Adipocyte (in vitro differentiated cells): ENCODE results near the gene ABCF2.
A peak's percentile ranks its signal among the peaks of the same experiment; 100 is the strongest.

Experiments
- DNase-seq: peaks from one replicate; pipeline ENCODE4 v3.0.0-alpha.2; 2015; ENCODE audit warnings: low read depth
- H3K27me3 ChIP-seq: replicated peaks from 2 replicates; pipeline ENCODE4 v1.7.0; 2013; ENCODE audit warnings: mild to moderate bottlenecking, low read length, moderate library complexity; ENCODE audit not compliant: control insufficient read depth, insufficient read depth
- H3K36me3 ChIP-seq: 2 replicates; pipeline ENCODE4 v1.7.0; 2013; ENCODE audit warnings: low read length, mild to moderate bottlenecking, moderate library complexity; ENCODE audit not compliant: control insufficient read depth, insufficient read depth, severe bottlenecking
- H3K4me1 ChIP-seq: 2 replicates; pipeline ENCODE4 v1.7.0; 2013; ENCODE audit warnings: mild to moderate bottlenecking, low read length, moderate library complexity; ENCODE audit not compliant: control insufficient read depth, insufficient read depth
- H3K4me3 ChIP-seq: 2 replicates; pipeline ENCODE4 v1.7.0; 2013; ENCODE audit warnings: mild to moderate bottlenecking, low read length, moderate library complexity
- H3K9ac ChIP-seq: 2 replicates; pipeline ENCODE4 v1.7.0; 2013; ENCODE audit warnings: mild to moderate bottlenecking, low read length, moderate library complexity
- H3K9me3 ChIP-seq: 2 replicates; pipeline ENCODE4 v1.7.0; 2013; ENCODE audit warnings: mild to moderate bottlenecking, low read length, moderate library complexity; ENCODE audit not compliant: control insufficient read depth

The ABCF2 gene

DNA sequence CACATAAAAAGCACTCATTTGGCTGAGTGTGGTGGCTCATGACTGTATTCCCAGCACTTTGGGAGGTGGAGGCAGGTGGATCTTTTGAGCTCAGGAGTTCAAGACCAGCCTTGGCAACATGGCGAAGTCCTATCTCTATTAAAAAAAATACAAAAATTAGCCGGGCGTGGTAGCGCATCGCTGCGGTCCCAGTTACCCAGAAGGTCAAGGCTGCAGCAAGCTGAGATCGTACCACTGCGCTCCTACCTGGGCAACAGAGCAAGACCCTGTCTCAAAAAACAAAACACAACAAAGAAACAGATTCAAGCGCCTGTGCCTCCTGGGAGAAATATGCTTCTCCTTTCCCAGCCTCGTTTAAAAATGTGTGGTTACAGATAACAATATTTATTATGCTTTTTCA lies 2.2 kb upstream of the ABCF2 start:
- no peak overlapping the region for H3K4me3 ChIP-seq
- H3K9me3 ChIP-seq: no peaks in the 10 kb centered on the region
- no peak for DNase-seq
- peaks cover 35% of the 10 kb centered on the region for H3K4me1 ChIP-seq
- H3K9ac ChIP-seq: no peak overlapping the region
- peaks cover 11% of the 10 kb centered on the region for H3K36me3 ChIP-seq
- no peaks in the 10 kb centered on the region for H3K27me3 ChIP-seq

DNA sequence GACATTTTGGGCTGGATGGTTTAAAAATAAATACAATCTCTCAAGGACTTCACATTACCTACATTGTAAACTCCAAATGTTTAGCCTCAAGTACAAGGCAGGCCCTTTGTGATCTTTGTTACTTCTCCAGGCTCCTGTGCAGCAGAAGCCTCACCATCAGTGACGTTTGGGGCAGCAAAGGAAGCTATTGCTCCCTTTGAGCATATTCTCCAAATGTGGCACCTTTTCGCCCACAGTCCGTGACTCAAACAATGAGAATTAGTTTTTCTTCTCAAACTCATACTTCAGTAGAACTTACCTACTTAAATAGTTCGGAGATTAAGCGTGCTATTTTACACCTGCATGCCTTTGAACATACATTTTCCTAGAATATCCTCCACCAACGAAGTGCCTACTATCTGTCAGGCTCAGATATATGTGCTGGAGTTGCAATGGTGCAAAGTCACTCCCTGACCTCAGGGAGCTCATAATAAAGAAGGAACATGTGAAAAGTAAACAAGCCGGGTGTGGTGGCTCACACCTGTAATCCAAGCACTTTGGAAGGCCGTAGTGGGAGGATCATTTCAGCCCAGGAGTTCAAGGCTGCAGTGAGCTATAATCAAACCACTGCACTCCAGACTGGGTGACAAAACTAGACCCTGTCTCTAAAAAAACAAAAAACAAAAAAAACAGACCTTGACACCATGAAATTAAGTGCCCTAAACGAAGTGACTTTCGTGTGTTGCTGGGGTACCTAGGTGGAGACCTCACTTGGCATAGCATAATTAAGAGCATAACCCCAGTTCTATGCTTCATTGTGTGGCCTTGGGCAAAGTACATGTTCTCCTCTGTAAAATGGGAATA lies 1.2 kb upstream of the ABCF2 start:
- Histone ChIP-seq H3K27me3 (no peaks in the 10 kb centered on the region), H3K9ac (peak overlapping the region; percentile 95), H3K9me3 (no peaks in the 10 kb centered on the region), H3K4me1 (peaks cover 26% of the 10 kb centered on the region), H3K4me3 (peak overlapping the region; percentile 88), H3K36me3 (peaks cover 17% of the 10 kb centered on the region)
- DNase-seq: no peak

DNA sequence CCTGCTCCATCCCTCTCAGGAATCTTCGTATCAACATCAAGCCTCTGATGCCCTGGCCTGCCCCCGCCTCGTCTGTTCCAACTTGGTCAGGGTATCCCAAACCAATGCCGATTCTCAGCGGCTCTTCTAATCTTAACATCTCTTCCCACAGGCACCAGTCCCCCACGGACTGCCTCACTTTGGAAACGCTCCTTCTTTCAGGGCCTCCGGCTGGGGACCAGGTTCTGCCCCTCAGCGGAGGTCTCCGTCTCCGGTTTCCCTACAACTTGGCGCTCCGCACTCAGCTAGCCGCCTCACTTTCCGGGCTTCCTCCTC lies 488 bp downstream of the ABCF2 start:
- peak overlapping the region; percentile 88 for H3K4me3 ChIP-seq
- DNase-seq: no peak
- H3K36me3 ChIP-seq: peaks cover 35% of the 10 kb centered on the region
- H3K27me3 ChIP-seq: no peaks in the 10 kb centered on the region
- no peaks in the 10 kb centered on the region for H3K9me3 ChIP-seq
- H3K4me1 ChIP-seq: peaks cover 21% of the 10 kb centered on the region
- peak overlapping the region; percentile 95 for H3K9ac ChIP-seq

DNA sequence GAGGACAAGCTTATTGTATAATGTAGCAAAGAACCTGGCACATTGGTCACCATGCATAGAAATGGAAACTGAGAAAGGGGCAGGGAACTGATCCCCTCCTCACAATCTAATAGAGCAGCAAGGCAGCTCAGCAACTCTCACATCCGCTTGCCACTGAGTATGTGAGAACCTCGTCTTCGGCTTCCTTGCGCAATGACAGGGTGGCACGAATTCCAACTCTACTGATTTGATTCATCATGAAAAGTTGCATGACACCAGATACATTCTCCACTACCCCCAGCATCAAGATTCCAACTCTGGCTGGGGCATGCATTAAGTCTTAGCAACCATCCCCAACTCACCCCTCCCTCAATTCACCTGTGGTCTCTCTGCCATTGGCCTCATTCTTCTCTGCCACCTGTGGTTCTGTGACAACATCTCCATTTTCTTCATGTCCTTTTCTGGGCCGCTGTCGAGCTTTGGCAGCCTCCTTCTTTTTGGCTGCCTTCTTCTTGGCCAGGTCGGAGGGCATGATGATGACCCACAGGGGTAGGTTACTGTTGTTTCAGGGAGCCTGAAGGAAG lies 976 bp downstream of the ABCF2 start:
- DNase-seq: no peak
- Histone ChIP-seq H3K4me3 (peak overlapping the region; percentile 88), H3K4me1 (peaks cover 20% of the 10 kb centered on the region), H3K9ac (peak overlapping the region; percentile 95), H3K9me3 (no peaks in the 10 kb centered on the region), H3K36me3 (peaks cover 38% of the 10 kb centered on the region), H3K27me3 (no peaks in the 10 kb centered on the region)

DNA sequence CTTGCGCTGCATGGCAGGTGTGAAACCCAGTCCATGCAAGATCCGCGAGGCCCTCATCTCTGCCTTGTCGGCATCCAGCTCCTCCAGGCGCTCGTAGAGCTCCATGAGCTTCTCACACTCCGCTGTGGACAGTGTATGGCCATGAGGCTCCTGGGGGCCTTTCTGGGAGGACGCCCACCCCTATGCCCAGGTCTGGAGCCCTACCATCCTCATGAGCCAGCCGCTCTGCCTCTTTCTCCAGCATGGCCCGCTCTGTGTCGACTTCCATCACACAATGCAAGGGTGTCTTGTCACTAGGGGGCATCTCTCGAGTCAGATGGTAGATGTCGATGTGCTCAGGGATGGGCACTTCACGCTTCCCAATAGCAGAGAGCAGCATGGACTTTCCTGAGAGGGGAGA lies 3.3 kb downstream of the ABCF2 start:
- Histone ChIP-seq H3K36me3 (peaks cover 60% of the 10 kb centered on the region), H3K9ac (no peak overlapping the region), H3K27me3 (no peaks in the 10 kb centered on the region), H3K4me1 (peaks cover 20% of the 10 kb centered on the region), H3K4me3 (no peak overlapping the region), H3K9me3 (no peaks in the 10 kb centered on the region)
- no peak for DNase-seq

DNA sequence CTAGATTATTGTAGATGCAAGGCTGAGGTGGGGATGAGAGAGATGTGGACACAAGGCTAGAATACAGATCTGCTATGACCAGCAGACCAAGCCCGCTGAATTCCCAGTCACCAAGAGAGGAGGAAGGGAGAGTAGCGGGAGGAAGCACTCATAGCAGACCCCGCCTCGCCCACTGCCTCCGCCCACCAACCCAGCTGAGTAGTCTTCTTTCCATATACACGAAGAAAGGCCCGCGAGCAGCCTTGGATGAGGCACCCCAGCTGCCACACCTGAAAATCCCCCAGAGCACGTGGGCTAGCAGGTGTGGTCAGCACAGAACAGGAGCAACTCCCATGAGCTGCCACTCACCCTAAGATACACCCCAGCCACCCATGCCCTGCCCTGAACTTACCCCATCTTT lies 8.8 kb downstream of the ABCF2 start:
- Histone ChIP-seq H3K4me1 (no peaks in the 10 kb centered on the region), H3K36me3 (peaks cover 97% of the 10 kb centered on the region), H3K9ac (no peak overlapping the region), H3K9me3 (no peaks in the 10 kb centered on the region), H3K4me3 (no peak overlapping the region), H3K27me3 (no peaks in the 10 kb centered on the region)
- no peak for DNase-seq

DNA sequence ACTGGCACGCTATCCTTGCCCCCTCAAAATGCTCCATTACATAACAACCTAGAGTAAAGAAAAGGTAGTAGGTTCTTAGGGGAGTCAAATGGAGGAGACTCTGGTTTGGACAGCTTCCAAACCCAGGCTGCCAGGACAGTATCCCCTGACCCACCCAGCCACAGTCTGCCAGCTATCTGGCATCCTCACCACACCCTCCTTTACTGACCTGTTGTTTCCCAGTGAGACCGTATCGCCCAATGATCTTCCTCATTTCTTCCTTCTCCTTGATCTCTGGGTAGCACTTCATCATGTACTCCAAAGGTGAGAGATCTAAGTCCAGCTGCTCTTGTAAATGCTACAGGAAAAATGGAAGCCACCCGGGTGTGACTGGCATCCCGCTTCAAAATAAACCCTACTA lies 11.6 kb downstream of the ABCF2 start:
- no peaks in the 10 kb centered on the region for H3K4me1 ChIP-seq
- peaks cover 77% of the 10 kb centered on the region for H3K36me3 ChIP-seq
- no peaks in the 10 kb centered on the region for H3K27me3 ChIP-seq
- no peak for DNase-seq
- H3K9me3 ChIP-seq: no peaks in the 10 kb centered on the region
- H3K4me3 ChIP-seq: no peak overlapping the region
- no peak overlapping the region for H3K9ac ChIP-seq

DNA sequence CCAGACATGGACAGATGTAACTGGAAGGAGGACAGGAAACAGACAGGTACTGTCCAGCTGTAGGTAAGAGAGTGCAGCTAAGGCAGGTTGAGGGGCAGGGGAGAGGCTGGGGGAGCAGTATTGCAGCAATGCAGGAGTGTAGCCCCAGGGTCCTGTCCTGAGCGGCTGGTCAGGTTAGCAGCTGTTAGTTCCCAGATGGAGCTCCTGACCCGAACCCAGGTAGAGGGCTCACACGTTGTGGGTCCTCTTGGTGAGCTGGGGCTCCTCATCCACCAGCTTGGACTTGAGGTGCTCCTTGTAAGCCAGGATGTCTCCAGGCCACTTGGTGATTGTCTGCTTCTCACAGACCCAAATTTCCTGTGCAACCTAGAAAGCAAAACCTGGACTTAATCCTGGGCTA lies 13.2 kb downstream of the ABCF2 start:
- Histone ChIP-seq H3K4me1 (no peaks in the 10 kb centered on the region), H3K4me3 (no peak overlapping the region), H3K9me3 (no peaks in the 10 kb centered on the region), H3K9ac (no peak overlapping the region), H3K36me3 (peaks cover 63% of the 10 kb centered on the region), H3K27me3 (no peaks in the 10 kb centered on the region)
- no peak for DNase-seq

DNA sequence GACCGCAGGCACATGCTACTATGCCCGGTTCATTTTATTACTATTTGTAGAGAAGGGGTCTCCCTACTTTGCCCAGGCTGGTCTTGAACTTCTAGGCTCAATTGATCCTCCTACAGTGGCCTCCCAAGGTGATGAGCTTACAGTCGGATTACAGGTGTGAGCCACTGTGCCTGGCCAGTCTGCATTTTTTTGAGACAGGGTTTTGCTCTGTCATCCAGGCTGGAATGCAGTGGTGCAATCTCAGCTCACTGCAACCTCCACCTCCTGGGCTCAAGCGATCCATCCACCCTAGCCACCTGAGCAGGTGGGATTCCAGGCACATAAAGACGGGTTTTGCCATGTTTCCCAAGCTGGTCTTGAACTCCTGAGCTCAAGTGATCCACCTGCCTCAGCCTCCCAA lies 14.4 kb downstream of the ABCF2 start:
- DNase-seq: no peak
- Histone ChIP-seq H3K4me1 (no peaks in the 10 kb centered on the region), H3K36me3 (peaks cover 51% of the 10 kb centered on the region), H3K4me3 (no peak overlapping the region), H3K9ac (no peak overlapping the region), H3K27me3 (peaks cover 6% of the 10 kb centered on the region), H3K9me3 (no peaks in the 10 kb centered on the region)

DNA sequence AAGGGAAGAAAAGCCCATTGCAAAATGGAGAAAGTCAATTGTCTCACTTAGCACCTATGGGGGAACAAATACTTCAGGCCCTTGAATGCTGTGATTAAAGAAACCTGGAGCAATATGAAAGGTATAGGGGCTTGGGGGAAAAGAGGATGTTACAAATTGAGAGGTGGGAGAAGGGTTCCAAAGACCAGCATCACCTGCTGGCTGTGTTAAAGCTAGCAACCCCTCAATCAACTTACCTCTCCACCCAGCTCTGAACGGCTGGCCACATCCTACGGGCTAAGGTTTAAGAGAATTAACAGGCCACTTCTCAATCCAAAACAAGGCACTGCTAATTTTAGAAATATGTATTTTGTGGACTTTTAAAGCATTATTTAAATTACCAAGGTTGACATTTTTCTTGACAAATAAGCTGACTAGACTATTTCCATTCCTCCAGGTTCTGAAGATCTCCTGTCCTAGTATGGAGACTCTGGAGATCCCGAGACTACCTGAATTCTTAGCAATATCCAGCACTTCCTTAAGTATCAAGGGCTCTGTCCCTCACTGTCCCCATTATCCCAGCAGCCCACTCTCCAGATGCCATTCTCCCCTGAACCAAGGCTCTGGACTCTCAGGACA lies 15.7 kb downstream of the ABCF2 start:
- Histone ChIP-seq H3K36me3 (peaks cover 37% of the 10 kb centered on the region), H3K9me3 (no peaks in the 10 kb centered on the region), H3K9ac (no peak overlapping the region), H3K27me3 (peaks cover 16% of the 10 kb centered on the region), H3K4me1 (no peaks in the 10 kb centered on the region), H3K4me3 (no peak overlapping the region)
- DNase-seq: no peak

DNA sequence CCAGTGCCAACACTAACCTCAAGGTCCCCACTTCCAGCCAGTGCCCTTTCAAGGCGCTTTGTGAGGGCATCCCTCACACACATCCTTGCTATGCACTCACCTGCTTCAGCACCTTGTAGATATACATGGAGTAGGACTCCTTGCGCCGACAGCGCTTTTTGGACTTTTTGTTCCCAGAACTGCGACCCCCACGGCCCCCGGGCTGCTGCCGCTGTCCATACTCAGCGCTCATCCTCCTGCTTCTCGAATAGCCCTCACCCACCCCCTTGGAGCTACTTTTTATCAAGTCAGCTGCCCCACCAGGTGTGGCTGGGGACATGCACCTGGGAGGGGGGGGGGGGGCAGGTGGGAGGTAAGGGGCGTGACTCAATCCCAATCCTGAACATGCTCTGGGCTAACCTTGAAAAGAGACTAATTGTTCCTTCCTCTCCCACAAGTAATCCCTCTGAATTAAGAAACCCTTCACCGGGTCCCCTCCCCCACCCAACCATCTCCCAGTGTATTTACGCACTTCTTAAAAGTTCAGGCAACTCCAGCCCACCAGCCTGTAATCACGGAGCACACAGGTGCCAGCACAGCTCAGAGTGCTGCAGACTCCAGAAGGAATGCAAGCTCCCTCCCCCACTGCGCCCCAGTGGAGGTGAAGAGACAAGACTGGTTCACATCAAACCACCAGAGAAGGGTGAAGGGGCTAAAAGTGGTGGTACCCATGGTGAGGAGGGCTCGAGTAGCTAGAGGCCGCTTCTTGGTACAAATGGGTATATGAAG lies 16.7 kb downstream of the ABCF2 start, which contains the start of gene H2BK1:
Gene H2BK1, minus strand, starts transcription at position 402 of the 768 bp plus-strand sequence. Its CDS starts 170 bp downstream, at position 232.
- peaks cover 27% of the 10 kb centered on the region for H3K36me3 ChIP-seq
- H3K27me3 ChIP-seq: peaks cover 25% of the 10 kb centered on the region
- H3K9me3 ChIP-seq: no peaks in the 10 kb centered on the region
- no peak for DNase-seq
- H3K4me3 ChIP-seq: no peak within 1 kb of the TSS
- no peaks in the 10 kb centered on the region for H3K4me1 ChIP-seq
- H3K9ac ChIP-seq: no peak within 1 kb of the TSS
